Frontal cortex (tissue), 4 donors: ENCODE measurements around the gene P3H1. TPM values are rescaled to one million over a fixed set of nuclear protein-coding genes. Genes with fewer than 3 reads are reported as not detected.
"Not testable (repeated sequence)": the region's sequence is repeated elsewhere in the genome, so short reads cannot be mapped to it uniquely, and the experiment has no call there.

Experiments
- DNase-seq, 2 donors: peaks; one replicate each; pipeline ENCODE4 v3.0.0; 2012; ENCODE audit warnings: low spot score in 2 of 2
- FAIRE-seq: peaks from 2 replicates; lab custom pipeline; 2012; peaks lifted over from hg19 to GRCh38; lab: Jason Lieb, UNC
- total RNA-seq: library from RNA; depleted of rRNA; stranded (reverse); fragments of >200 nt; gene quantifications from one replicate; pipeline ENCODE4 v1.2.3, GENCODE V29; 2014
- donor health status: control.
- donor health status: control.
- donor health status: control.

P3H1 gene
- total RNA-seq, 1 donor from 2014 or later, result 10.6 TPM

DNA sequence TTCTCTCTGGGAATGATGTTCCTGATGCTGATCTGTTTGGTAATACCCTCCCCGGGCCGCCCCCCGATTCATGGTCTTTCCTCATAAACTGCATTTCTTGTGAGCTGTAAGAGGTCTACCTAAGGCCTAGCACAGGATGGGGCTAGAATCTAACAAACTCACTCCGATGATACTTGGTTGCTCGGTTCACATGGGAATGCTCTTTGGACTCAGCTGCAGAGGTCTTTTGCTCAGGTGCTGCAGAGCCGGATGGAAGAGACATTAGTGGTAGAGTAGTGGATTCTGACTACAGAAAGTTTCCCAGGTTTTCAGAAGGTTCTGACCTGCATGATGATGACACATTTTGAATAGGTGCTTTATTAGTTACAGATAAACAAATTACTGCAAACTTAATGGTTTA lies 9.7 kb upstream of the P3H1 start:
- no peak for DNase-seq
- FAIRE-seq, result no peak

DNA sequence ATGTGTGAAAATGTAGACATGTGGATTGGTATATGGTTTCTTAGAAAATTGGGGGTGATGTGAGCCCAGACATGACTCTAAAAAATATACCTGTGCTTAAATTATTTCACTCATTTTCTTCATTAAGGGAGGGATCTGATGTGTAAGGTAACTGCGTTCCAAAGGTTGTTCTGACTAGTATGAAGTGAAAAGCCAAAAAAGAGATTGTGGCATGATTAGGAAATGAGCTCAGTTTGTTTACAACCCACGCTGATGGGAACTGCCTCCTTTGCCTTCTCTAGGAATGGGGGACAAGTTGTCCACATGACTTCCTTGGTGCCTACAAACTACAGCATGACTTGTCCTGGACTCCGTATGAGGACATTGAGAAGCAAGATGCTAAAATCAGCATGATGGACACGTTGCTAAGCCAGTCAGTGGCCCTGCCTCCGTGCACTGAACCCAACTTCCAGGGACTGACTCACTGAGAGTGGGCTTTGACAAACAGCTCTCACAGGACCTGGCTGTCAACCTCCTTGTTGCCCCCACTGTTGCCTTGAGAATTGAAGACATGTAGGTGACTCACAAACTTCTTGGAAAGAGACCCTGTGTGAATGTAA lies 8.2 kb upstream of the P3H1 start:
- no peak for FAIRE-seq
- no peak for DNase-seq

DNA sequence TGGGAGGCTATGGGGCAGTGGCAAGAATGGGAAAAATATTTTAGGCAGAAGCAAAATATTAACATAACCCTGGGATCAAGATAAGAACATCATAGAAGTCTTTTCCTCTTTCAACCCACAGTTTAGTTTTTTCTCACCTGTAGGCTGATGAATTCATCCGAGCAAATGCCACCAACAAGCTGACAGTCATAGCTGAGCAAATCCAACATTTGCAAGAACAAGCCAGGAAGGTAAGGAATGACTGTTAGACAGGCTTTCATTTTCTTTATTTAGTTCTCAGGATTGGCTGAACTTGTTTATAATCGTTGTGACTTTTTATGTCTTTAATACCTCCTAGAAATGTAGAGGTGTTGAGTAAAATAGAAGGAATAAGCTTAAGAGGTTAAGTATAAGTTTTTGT lies 6.6 kb upstream of the P3H1 start:
- FAIRE-seq (no peak), DNase-seq (no peak)

DNA sequence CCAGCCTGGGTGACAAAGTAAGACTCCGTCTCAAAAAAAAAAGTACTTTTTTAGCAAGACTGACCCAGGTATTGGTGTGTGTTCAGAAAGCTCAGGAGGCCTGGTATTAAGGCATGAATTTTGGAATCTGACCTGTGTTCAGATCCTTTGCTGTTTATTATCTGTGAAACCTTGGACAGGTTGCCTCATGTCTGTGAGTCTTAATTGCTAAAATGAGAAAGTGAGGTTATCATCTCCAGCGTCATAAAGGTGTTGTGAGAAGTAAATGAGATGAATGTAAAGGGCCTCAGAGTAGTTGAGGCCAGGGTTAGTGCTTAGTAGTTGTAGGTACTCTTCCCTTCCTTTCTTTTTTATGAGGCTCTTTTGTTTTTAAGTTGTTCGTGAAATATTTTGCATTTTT lies 3.0 kb upstream of the P3H1 start:
- FAIRE-seq (no peak), DNase-seq (no peak)

DNA sequence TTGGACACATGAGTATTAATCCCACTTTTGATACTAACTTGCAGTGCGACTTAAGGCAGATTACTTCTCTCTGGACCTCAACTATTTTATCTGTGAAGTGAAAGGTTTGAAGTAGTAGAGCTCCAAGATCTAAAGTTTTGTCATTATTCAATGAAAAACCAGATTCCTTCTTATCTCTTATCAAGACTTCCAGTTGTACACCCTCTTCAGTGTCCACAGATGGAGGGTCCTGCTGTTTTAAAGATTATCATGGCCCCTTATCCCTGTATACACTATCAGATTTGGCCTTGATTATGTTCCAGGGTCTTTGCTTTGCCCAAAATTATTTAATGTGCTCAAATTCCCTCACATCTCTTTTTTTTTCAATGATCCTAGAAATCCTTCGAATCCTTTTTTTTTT lies 1.3 kb upstream of the P3H1 start:
- no peak for FAIRE-seq
- DNase-seq, result no peak

DNA sequence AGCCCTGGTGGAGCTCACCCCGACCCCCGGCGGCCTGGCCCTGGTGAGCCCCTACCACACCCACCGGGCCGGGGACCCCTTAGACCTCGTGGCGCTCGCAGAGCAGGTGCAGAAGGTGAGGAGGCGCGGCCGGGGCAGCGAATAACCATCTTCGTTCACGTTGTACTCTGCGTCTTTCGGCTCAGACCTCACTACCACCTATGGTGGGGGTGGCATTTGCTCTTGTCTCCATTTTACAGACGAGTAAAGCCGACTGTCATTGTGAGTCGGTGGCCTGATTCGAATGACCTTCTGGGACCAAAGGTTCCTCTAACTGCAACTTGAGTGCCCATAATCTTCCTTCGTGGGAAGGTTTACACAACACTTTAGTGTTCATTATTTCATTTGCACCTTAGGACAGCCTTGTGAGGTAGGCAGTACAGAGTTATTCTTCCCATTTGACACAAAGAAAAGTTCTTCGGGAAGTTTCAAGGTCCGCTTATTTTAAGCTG lies 727 bp upstream of the P3H1 start:
- no peak for DNase-seq
- FAIRE-seq, result no peak

DNA sequence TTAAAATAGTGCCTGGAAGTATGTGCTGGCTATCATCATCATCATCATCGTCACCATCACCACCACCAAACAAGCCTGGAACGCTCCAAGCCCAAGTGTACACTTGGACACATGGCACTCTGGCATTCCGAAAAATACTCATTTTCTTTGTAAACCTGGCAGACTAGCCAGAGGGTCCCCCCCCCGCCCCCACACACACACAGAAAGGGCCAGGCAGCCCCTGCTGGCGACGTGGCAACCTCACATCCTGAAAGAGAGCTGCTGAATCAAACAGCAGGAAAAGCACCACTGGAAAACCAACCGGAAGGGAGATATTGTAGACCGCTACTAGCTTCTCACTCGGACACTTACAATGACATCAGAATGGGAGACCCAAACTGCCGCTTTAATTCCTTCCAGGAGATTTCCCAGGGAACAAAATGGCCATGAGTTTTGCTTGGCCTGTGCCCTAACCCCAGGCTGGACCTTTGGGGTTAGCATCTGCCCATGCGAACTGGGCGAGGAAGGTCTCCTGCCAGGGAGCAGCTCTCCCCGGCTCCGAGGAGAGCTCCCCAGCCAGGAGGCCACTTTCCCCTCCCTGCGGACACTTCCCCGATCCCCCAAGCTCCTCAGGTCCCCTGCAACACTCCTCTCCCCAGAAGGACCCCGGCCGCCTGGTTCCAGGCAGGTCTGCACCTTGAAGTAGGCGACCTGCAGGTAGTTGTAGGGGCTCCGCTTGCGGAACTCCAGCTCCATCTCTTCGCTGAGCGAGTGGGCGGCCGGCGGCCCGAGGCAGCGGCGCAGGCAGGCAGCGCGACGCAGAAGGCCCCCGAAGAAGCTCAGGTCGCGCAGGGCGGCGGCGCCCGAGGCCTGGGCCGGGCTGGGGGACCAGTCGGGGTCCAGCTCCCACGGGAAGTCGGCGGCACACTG lies 742 bp downstream of the P3H1 start:
- no peak for FAIRE-seq
- DNase-seq, result no peak

DNA sequence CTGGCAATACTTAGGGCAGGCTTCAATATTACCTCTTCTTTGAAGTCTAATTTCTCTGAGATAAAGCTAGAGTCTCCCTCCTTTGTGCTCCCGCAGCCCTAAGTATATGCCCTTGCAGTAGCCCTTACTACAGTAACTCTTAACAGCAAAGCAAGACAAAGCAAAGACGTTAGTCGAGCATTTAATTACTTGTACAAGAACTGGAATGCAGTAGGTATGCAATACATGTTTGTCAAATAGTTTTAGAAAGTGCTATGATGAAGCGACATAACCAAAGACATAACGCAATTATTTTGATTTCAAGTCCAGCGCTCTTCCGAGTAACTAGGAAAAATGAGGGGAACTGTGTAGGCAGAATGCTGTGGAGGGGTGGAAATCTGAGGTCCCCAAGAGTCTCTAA lies 1.6 kb downstream of the P3H1 start:
- DNase-seq (no peak), FAIRE-seq (no peak)

DNA sequence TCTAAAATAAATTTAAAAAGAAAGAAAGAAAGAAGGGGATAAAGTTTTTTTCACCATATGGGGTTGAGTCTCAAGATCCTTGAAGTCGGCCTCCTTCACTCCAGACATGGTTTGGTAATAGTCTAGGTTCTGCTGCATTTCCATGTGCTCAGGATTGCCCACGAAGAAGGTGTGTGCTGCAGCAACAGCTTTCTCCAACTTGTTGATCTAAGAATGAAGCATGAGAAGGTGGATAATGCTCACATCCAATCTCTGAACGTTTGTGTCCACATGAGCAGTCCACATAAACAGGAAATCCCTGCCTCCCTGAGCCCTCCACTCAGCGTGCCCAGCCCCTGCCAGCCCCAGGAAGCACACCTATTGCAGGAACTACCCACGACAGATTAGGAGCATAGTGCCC lies 4.6 kb downstream of the P3H1 start:
- no peak for DNase-seq
- no peak for FAIRE-seq

DNA sequence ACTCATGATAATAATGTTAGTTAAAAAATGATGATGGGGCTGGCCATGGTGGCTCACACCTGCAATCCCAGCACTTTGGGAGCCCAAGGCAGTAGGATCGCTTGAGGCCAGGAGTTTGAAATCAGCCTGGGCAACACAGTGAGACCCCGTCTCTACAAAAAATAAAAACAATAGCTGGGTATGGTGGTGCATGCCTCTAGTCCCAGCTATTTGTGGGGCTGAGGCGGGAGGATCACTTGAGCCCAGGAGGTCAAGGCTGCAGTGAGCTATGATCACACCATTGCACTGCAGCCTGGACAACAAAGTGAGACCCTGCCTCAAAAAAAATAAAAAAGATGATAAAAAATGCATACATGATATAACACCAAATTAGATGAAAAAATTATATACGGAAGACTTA lies 5.3 kb downstream of the P3H1 start:
- no peak for FAIRE-seq

DNA sequence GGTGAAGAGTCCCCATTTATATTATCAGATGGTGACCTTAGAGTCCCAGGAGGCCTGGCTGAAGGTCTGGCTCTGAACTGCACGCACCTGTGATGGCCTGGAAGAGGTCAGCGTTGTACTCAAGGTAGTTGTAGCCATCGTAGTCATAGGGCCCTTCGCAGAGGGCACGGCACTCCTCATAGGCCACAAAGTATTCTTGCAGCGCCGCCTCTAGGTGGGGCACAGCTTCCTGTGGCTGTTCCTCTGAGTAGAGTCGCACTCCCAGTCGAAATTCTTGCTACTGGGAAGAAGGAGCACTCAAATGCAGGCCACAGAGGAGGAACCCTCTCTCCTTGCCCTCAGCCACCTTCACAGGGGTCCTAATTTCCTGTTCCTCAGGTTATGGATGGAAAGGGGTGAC lies 7.7 kb downstream of the P3H1 start:
- FAIRE-seq (no peak), DNase-seq (no peak)

More for the DNA sequence above, 5.3 kb downstream of the P3H1 start:
- DNase-seq, result no peak

DNA sequence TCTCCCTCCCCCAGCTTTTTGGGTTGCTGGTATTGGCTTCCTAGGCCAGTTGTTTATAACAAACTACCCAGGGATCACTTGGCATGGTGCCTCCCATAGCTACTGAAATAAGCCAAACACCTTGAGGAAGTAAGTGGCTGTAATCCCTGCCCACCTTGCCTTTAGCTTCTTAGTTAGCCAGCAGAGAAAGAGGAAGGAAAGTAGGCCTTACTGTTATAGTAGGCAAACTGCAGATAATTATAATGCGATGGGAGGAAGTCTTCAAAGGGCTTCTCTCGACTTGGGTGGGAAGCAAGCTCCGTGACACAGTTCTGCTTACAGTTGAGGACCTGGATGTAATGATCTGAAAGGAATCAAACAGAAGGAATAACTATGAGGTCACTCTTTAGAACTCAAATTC lies 8.2 kb downstream of the P3H1 start:
- FAIRE-seq (no peak), DNase-seq (no peak)

DNA sequence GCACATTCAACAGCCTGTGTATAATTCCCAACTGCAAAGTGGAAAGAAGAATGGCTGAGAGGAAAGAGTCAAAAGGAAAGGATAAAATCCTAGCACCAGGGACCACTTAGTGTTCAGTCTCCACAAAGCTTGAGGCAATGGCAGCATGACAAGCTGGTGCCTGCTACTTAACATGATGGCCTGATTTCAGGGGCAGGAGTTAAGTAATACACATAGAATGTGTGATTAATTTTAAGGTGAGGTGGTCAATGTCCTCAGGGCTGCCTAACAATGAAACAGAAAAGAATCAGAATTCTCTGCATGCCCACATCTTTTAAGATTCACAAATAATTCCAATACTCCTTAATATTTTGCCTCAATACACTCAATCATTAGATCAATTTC lies 8.9 kb downstream of the P3H1 start:
- DNase-seq (no peak), FAIRE-seq (no peak)

DNA sequence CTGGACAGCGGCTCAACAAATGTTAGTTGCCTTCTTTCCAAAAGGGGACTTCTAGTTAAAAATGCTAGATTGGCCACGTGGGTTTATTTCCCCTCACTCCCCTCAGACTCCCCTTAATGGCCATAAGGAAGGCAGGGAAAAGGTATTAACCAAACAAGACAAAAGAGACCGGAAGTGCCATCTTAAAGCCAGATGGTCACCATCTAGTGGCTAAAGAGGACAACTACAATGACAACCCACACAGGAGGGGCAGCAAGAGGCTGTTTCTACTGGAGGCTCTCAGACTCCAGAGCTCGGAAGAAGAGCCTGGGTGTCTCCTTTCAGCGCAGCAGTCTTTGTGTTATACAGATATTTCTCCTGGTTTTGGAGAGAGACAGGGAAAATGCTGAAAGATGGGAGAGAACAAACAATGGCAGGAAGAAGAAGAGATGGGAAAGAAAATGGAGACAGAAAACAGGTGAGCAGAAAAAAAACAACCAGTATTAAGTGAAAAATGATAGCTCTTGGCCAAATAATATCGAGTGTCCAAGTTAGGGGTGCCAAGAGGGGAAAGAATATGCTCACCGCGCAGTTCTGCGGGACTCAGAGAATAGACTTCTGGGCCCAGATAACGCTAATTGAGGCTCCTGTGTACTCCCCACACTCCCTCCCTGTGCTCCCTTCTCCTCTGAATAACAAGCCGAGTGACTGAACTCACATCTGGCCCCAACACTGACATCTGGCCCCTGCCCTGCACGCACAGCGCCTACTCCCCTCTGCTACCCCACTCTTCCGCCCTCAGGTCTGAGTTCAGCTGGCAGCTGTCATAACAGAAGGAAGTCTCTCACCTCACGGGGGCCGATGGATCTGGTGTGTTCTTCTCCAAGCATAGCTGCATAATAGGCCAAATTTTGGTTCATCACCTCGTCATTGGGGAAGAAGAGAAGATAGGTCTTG lies 9.6 kb downstream of the P3H1 start:
- no peak for FAIRE-seq

DNA sequence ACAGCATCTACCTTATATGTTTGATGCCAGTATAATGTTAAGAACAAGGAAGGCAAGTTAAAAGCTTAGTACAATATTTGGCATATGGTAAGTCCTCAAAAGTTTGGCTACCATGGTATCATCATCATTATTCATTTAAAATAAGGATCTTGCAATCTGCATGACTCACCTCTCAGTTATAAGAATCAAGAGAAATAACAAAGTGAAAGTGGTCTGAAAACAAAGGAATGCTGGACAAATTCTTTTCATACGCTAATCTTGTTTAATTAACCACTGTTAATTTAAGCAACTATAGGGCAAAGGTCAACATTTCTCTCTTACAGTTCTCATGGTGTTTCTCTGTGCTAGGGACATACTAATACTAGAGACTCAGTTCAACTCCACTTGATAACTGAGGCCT lies 13.8 kb downstream of the P3H1 start:
- DNase-seq, result no peak
- no peak for FAIRE-seq

More for the DNA sequence above, 9.6 kb downstream of the P3H1 start:
- DNase-seq, result peak in 1 of 2 donors; percentile 55

DNA sequence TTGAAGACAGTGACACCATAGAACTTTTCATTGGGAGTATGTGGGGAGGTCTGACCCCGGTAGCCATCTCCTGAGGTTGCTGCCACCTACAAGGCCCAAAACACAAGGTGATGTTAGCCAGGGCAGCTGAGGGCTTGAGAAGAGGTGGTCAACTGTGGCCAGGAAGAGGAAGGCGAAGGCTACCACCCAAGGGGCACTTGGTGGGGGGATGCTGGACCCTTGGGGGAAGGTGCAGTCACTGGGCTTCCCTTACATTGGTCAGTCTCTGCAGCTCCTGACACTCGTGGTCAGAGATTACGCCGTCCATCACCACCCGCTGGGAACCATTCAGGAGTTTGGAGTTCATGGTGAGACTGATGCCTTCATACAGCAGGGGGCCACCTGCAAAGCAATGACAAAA lies 14.5 kb downstream of the P3H1 start:
- no peak for FAIRE-seq
- no peak for DNase-seq

DNA sequence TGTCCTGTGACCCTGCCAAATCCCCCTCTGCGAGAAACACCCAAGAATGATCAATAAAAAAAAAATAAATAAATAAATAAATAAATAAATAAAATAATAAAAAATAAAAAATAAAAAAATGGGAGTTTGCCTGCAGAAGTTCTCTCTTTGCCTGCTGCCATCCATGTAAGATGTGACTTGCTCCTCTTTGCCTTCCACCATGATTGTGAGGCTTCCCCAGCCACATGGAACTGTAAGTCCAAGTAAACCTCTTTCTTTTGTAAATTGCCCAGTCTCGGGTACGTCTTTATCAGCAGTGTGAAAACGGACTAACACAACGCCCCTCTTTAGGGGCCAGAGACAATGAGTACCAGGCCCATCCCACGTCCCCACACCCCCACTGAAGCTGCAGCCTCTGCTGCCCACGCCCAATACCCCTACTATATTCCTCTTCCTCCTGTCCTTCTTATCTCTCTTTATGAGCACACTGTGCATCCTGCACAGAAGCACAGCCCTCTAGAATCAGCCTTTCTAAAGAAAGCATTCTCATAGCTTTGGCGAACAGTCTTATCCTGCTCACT lies 15.2 kb downstream of the P3H1 start:
- FAIRE-seq, DNase-seq: not testable (repeated sequence)

DNA sequence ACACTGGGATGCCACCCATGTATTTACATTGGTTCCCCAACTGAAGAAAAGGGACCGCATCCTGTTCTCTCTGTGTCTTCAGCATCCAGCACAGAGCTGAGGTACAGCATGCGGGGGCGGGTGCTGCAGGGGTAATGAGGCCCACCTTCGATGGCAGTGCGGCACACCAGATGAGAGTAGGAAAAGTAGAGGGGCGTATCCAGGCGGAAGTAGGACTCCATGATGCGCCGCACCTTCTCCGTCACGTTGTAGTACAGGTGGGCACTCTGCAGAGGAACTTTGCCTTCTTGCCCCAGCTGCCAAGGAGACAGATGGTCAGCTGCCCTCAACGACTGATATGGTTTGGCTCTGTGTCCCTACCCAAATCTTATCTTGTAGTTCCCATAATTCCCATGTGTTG lies 16.8 kb downstream of the P3H1 start:
- DNase-seq (no peak), FAIRE-seq (no peak)

DNA sequence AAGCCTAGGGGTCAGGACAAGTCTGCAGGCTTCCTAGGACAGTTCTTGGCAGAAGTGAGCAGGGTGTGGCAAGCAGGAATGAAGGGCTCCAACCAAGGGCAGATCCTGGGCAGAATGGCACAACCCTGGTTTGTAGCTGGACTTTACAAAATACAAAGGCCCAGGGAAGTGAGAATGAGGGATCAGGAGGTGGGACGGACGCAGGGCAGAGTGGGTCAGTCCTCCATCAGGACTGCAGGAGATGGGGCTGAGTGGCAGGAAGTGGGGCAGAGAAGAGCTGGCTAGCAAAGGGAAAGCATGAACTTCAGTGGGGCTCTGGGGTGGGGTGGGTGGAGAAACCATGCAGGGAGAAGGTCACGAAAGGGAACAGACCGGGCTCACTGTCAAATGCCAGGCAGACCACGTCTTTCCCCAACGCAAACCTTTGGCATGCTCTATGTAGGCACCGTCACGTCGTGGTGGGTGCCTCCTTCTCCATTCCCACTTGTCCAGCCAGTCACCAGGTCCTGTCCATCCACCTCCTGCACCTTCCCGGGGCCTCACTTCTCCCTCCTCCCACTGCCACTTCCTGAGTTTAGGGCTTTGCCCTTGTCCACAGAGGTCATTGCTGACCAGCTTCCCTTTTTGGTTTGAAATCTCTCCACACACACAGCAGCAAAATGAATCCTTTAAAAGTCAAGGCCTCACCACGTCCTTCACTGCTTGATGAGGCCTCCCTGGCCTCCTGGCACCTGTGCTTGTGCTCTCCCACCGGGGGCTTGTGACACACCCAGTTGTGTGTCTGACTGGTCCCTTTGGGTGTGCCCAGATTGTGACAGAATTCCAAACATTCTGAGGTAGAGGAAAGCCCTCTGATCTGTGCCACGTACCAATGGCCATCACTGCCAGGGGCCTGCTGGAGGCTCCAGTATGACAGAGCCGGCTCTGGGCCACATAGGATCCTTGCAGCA lies 18.1 kb downstream of the P3H1 start:
- no peak for DNase-seq
- no peak for FAIRE-seq
